Cardiac muscle cell (in vitro differentiated cells and primary cell): ENCODE measurements around the gene AP2A1. TPM values are rescaled to one million over a fixed set of nuclear protein-coding genes. Genes with fewer than 3 reads are reported as not detected.

ENCODE experiments used
- DNase-seq, 2 donors: peaks; one replicate each; pipeline versions ENCODE4 v3.0.0 to v3.0.0-alpha.2; 2010 to 2017; ENCODE audit warnings: low read depth in 1 of 2, low spot score in 1 of 2
- H3K27ac ChIP-seq: fragments of 200-600 bp; sonication (generic); 2 replicates; pipeline ENCODE4 v1.5.1; 2016
- H3K27me3 ChIP-seq: fragments of 200-600 bp; sonication (generic); 2 replicates; pipeline ENCODE4 v1.6.0; 2016; ENCODE audit warnings: control low read depth
- H3K36me3 ChIP-seq: fragments of 200-600 bp; sonication (generic); 2 replicates; pipeline ENCODE4 v1.5.1; 2016; ENCODE audit warnings: control low read depth
- H3K4me1 ChIP-seq: fragments of 200-600 bp; sonication (generic); 2 replicates; pipeline ENCODE4 v1.8.1; 2017; ENCODE audit warnings: low read depth, mild to moderate bottlenecking, mixed run types
- H3K4me3 ChIP-seq: fragments of 200-600 bp; sonication (generic); 2 replicates; pipeline ENCODE4 v1.5.1; 2016; ENCODE audit warnings: mild to moderate bottlenecking
- H3K9me3 ChIP-seq: fragments of 200-600 bp; sonication (generic); 2 replicates; pipeline ENCODE4 v1.5.1; 2017; ENCODE audit warnings: low read depth, mild to moderate bottlenecking, control low read depth
- CTCF ChIP-seq: IDR thresholded peaks from 2 replicates; pipeline ENCODE4 v1.5.1; 2012; ENCODE audit warnings: low read depth, mild to moderate bottlenecking, low read length
- polyA plus RNA-seq: library from polyadenylated mRNA; unstranded; fragments of >200 nt; fragmentation: Nextera tagmentation; extraction: Ambion mirVana; gene quantifications from 2 replicates; pipeline ENCODE4 v1.2.1, GENCODE V29; 2016
- total RNA-seq: library from RNA; depleted of rRNA; stranded (reverse); fragments of >200 nt; gene quantifications from 2 replicates; pipeline ENCODE4 v1.2.3, GENCODE V29; 2016

Gene AP2A1
- total and polyA plus RNA-seq, 2 experiments from 2014 or later: 78.0 to 153 TPM

DNA sequence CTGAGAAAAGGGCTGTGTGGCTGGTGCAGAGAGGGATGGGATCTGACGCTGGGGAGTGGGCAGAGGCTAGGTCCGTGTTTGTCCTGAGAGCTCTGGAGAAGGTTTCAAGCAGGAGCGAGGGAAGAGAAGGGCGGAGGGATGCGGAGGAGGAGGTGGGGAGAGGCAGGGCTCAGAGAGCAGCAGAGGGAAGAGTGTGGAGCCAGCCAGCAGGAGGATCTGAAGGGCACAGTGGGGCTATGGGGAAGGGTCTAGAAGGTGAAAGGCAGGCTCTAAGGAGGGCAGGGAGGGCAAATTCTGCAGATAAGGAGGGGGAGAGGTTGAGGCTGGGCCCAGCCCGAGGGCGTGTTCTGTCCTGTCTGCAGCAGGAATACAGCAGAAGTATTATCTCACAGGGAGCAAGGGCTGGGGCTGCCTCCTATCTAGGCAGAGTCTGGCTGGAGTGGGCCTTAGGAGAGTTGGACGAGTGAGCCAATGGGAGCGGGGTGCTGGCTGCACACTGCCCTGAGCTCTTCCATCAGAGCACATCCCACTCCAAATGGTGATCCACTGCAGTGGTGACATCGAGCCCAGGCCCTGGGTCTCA lies 6.1 kb downstream of the AP2A1 start:
- Histone ChIP-seq H3K4me1 (peaks cover 5% of the 10 kb centered on the region), H3K27me3 (no peaks in the 10 kb centered on the region), H3K36me3 (peaks cover 2% of the 10 kb centered on the region), H3K4me3 (no peak overlapping the region), H3K27ac (no peak overlapping the region), H3K9me3 (no peaks in the 10 kb centered on the region)
- no peak for TF ChIP-seq CTCF
- DNase-seq: no peak

GRCh38 chr19:49773663-49774350 lies 7.0 kb downstream of the AP2A1 start:
- no peaks in the 10 kb centered on the region for H3K9me3 ChIP-seq
- no peak for TF ChIP-seq CTCF
- H3K27ac ChIP-seq: no peak overlapping the region
- H3K36me3 ChIP-seq: peaks cover 2% of the 10 kb centered on the region
- no peaks in the 10 kb centered on the region for H3K4me1 ChIP-seq
- no peak for DNase-seq
- H3K27me3 ChIP-seq: no peaks in the 10 kb centered on the region
- no peak overlapping the region for H3K4me3 ChIP-seq

DNA sequence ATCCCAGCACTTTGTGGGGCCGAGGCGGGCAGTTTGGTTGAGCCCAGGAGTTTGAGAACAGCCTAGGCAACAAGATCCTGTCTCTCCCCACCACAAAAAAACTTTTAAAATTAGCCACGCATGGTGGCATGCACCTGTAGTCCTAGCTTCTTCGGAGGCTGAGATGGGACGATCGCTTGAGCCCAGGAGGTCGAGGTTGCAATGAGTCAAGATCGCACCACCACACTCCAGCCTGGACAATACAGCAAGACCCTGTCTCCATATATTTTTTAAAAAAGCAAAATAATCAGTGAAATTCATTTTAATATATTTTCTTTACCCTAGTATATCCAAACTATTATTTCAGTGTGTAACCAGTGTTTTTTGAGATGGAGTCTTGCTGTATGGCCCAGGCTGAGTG lies 8.2 kb downstream of the AP2A1 start:
- no peak overlapping the region for H3K4me3 ChIP-seq
- H3K27ac ChIP-seq: no peak overlapping the region
- no peaks in the 10 kb centered on the region for H3K4me1 ChIP-seq
- H3K27me3 ChIP-seq: no peaks in the 10 kb centered on the region
- no peaks in the 10 kb centered on the region for H3K9me3 ChIP-seq
- peaks cover 2% of the 10 kb centered on the region for H3K36me3 ChIP-seq
- DNase-seq: no peak
- no peak for TF ChIP-seq CTCF

DNA sequence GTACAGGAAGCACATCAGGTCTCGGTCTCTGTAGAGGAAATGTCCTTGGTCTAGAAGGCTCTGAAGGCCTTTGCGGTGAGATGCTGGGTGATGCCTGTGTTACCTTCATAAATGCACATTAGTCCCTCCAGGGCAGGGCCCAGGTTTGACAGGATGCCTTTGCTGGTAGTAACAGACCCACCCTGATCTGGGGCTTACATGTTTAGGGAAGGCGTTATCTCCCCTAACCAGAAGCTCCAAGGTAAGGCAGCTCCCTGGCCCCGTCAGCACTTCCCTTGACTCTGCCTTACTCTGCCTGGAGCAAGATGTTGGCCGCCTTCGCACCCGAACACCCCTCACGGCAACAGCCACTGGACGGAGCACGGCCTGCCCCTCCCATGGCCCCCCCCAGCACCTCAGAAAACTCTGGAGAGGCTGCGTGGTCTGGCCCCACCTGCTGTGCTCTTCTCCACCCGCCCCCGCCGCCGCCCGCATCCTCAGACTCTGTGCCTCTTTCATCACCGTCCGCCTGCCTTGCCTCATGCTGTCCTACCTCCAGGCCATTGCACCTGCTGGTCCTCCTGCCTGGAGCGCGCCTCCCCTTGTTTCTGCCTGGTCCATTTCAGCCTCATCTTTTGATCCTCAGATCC lies 9.1 kb downstream of the AP2A1 start:
- no peaks in the 10 kb centered on the region for H3K4me1 ChIP-seq
- peaks cover 2% of the 10 kb centered on the region for H3K36me3 ChIP-seq
- H3K4me3 ChIP-seq: no peak overlapping the region
- no peaks in the 10 kb centered on the region for H3K9me3 ChIP-seq
- no peak for DNase-seq
- H3K27me3 ChIP-seq: no peaks in the 10 kb centered on the region
- TF ChIP-seq CTCF: no peak
- H3K27ac ChIP-seq: no peak overlapping the region

DNA sequence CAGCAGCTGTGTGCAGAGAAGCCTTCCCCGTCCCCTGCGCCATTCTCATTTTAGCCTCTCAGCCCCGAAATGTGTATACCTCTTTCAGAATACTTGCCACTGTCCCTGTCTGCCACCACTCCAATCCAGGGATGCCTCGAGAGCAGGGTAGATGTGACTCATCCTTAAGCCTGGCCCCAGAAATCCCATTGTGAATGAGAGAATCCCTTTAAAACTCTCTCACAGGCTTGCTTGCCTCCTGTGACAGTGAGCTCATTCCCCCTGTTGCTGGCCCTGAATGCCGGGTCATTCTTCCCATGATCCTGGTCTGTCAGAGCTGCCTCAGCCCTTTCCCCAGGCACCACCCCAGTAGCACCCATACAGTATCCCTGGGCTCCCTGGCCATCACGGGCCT lies 9.6 kb downstream of the AP2A1 start:
- no peak for TF ChIP-seq CTCF
- no peaks in the 10 kb centered on the region for H3K27me3 ChIP-seq
- peaks cover 2% of the 10 kb centered on the region for H3K36me3 ChIP-seq
- no peak overlapping the region for H3K27ac ChIP-seq
- H3K4me1 ChIP-seq: no peaks in the 10 kb centered on the region
- DNase-seq: no peak
- no peaks in the 10 kb centered on the region for H3K9me3 ChIP-seq
- no peak overlapping the region for H3K4me3 ChIP-seq
